ENCODE measurements around the gene ETS2.

The ETS2 gene

DNA sequence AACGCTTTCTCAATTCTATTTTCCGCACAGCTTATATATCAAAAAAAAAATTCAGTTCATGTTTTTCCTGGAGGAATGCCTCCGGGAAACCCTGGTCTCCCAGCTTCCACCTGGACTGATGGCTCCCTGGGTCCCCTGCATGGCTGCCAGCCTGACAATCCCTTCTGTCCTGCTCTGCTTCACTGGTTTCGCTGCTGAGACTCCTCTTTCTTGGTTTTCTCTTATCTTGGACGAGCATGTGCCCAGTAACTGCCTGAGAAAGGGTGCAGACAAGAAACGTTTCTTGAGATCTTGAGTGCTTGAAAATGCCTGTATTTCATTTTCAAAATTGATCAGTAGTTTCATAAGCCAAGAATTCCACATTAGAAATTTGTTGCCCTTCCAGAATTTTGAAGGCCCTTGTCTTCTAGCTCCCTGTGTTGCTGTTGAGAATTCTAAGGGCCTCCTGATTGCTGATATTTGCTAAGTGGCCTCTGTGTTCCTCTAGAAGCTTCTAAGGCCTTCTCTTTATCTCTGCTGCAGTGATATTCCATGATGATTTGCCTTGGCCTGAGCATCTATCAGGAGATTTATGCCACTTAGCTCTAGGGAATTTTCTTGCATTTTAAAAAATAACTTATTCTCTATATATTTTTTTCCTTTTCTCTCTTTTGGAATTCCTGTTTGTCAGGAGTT, 44.7 kb downstream of the ETS2 start:
- no peak for TF ChIP-seq CTCF (IDR thresholded peaks at IDR 0.05)
- no peak for TF ChIP-seq ZFX (IDR thresholded peaks at IDR 0.05; ENCODE audit: borderline replicate concordance)
- H3K27ac ChIP-seq: no peak overlapping the region

DNA sequence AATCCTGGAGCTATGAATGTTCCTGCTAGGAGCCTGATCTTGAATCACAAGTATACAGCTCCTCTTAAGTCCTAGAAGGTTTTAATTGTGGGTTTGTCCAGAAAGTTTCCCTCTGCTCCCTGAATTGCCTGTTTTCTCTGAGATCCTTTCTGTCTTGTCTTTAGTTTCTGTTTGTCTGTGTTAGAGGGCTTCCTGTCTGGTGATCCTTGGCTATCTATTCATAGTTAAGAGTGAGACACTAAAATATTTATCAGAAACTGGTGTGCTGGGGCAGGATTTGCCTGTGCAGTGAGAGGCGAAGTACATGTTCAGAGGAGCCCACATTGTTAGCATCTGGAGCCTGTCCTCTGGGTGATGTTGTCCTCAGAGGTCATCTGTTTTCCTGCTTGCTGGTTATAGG, 45.4 kb downstream of the ETS2 start:
- TF ChIP-seq ZFX (IDR thresholded peaks at IDR 0.05; ENCODE audit: borderline replicate concordance): no peak
- TF ChIP-seq CTCF (IDR thresholded peaks at IDR 0.05): no peak
- H3K27ac ChIP-seq: no peak overlapping the region

DNA sequence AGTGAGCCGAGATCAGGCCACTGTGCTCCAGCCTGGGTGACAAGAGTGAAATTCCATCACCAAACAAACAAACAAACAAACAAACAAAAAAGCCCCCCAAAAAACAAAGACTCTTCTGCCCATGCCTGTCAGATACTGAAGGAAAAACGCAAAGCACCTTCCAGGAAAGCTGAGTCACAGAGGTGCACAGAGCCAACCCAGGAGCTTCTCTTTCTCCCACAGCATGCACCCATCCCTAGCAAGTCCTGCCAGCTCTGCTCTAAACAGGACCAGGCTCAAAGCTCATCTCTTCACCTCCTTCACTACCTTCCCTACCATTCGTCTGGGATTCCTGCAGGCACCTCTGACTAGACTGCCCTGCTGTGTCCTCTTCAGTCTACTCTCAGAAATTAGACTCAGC, 46.5 kb downstream of the ETS2 start:
- TF ChIP-seq ZFX (IDR thresholded peaks at IDR 0.05; ENCODE audit: borderline replicate concordance) (no peak), CTCF (IDR thresholded peaks at IDR 0.05) (no peak)

DNA sequence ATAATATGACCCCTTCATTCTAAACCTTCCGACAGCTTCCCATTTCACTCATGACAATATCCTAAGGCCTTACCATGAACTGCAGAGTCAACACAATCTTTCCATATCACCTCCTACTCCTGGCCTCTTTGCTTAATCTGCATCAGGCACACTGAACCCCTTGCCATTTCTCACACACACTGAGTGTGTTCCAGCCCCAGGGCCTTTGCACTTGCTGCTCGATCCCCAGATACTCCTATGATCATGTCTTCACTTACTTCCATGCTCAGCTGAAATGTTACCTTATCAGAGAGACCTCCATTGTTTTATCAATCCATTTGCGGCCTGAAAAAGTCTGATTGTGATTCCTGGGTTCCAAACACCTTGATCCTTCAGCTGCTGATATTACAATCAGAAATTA, 47.0 kb downstream of the ETS2 start:
- TF ChIP-seq CTCF (IDR thresholded peaks at IDR 0.05) (no peak), ZFX (IDR thresholded peaks at IDR 0.05; ENCODE audit: borderline replicate concordance) (no peak)
- H3K27ac ChIP-seq: no peak overlapping the region

More for the DNA sequence above, 46.5 kb downstream of the ETS2 start:
- no peak overlapping the region for H3K27ac ChIP-seq

GRCh38 chr21:38853421-38853919, 47.7 kb downstream of the ETS2 start:
- H3K27ac ChIP-seq: no peak overlapping the region

GRCh38 chr21:38857152-38857825, 51.6 kb downstream of the ETS2 start:
- H3K27ac ChIP-seq: no peak overlapping the region
- TF ChIP-seq ZFX (IDR thresholded peaks at IDR 0.05; ENCODE audit: borderline replicate concordance): no peak
- TF ChIP-seq CTCF (IDR thresholded peaks at IDR 0.05): no peak

More at GRCh38 chr21:38853421-38853919, 47.7 kb downstream of the ETS2 start:
- TF ChIP-seq ZFX (IDR thresholded peaks at IDR 0.05; ENCODE audit: borderline replicate concordance) (no peak), CTCF (IDR thresholded peaks at IDR 0.05) (no peak)
